HL-60/S4 treated with phorbol 12-myristate 13-acetate at 8.2 ng/mL for 4 days and 3 days (cell line): ENCODE data around the gene BRICD5.

Source experiments
- in situ Hi-C: fragments of 300-500 bp; cut with MboI; formaldehyde crosslinking; loops from 2 replicates; pipeline ENCODE4 v1.15.0; 2022; ENCODE audit warnings: low sequenced_read_pairs

Gene BRICD5

DNA sequence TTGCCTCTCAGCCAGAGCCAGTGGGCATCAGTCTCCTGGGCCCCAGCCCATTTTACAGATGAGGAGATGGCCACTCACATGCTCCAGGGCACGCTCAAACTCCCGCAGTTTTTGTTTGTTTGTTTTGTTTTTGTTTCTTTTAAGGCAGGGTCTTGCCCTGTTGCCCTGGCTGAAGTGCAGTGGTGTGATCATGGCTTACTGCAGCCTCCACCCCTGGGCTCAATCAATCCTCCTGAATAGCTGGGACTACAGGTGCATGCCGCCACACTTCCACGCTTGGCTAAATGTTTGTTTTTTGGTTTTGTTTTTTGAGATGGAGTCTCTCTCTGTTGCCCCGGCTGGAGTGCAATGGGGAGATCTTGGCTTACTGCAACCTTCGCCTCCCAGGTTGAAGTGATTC lies 16.3 kb upstream of the BRICD5 start:
- in situ Hi-C loops = loop anchor here (25.0 kb wide), 1 partner anchor 90 kb away; the partner anchor contains the start of genes PKD1 and RAB26

DNA sequence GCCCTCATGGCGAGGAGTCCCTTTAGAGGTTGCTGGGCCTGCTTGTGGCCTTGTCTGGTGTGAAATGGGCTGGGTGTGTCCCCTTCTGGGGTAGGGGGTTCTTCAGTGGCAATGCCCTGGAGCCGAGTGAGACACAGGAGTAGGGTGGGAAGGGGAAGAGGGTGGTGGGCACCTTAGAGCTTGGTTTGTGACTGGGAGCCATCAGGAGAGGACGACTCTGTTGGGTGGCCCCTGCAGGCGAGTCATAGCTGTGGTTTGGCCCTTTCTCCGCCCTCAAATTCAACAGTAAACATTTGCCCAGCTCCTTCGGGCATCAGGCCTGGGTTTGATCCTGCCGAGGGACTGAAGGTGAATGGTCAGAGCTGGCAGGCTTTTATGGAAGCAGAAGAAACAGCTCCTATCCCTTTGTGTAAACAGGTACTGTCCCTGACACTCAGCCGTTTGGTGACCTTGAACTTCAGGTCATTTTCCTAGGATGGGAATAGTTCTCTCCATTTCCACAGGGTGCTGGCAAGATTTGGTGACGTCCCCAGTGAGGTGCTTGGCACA lies 15.7 kb upstream of the BRICD5 start:
- in situ Hi-C loops = loop anchor here (25.0 kb wide), 1 partner anchor 89 kb away; the partner anchor contains the start of genes PKD1 and RAB26

GRCh38 chr16:2223942-2224486 lies 13.4 kb upstream of the BRICD5 start:
- in situ Hi-C loops = no loop called here

- in situ Hi-C loops = no loop called here
Observed at GRCh38 chr16:2223221-2223941, 12.7 kb upstream of the BRICD5 start, which contains the start of gene E4F1. Gene E4F1 (plus strand): TSS chr16:2223591. CDS start chr16:2223614, 23 bp downstream.

- in situ Hi-C loops = no loop called here
Observed at GRCh38 chr16:2216330-2216729, 5.7 kb upstream of the BRICD5 start.

- in situ Hi-C loops = no loop called here
Observed at GRCh38 chr16:2214719-2214968, 4.0 kb upstream of the BRICD5 start, which contains the start of gene PGP. Gene PGP (minus strand): TSS chr16:2214840. CDS start chr16:2214777, 63 bp downstream.

DNA sequence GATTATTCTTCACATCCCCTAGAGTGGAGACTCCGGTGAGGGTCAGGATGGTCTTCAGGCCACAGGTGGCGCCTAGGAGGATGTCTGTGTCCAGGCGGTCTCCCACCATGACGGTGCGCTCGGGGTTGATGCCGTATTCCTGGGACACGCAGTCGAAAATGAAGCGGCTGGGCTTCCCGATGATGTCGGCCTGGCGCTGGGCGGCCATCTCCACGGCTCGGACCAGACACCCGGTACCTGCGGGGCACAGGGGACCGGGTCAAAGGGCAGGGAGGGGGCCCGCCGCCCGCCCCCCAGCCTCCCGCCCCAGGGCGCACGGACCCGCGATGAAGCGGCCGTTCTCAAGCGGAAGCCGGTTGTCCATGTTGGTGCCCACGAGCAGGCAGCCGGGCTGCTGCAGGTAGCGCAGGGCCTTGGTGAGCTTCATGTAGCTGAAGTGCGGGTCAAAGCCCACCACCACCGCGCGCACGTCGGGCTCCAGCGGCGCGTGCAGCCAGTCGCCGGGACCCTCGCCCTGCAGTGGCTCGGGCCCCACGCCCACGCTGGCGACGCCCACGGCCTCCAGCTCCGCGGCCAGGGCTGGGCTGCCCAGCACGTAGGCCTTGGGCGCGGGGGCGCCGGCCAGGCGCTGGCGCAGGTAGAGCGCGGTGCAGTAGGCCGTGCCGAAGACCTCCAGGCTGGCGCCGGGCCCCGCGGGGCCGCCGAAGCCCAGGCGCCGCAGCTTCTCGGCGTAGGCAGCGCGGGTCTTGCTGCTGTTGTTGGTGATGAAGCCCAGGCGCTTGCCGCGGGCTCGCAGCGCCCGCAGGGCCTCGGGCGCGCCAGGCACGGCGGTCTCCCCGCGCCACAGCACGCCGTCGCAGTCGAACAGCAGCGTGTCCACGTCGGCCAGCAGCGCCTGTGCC lies 3.4 kb upstream of the BRICD5 start:
- in situ Hi-C loops = no loop called here

DNA sequence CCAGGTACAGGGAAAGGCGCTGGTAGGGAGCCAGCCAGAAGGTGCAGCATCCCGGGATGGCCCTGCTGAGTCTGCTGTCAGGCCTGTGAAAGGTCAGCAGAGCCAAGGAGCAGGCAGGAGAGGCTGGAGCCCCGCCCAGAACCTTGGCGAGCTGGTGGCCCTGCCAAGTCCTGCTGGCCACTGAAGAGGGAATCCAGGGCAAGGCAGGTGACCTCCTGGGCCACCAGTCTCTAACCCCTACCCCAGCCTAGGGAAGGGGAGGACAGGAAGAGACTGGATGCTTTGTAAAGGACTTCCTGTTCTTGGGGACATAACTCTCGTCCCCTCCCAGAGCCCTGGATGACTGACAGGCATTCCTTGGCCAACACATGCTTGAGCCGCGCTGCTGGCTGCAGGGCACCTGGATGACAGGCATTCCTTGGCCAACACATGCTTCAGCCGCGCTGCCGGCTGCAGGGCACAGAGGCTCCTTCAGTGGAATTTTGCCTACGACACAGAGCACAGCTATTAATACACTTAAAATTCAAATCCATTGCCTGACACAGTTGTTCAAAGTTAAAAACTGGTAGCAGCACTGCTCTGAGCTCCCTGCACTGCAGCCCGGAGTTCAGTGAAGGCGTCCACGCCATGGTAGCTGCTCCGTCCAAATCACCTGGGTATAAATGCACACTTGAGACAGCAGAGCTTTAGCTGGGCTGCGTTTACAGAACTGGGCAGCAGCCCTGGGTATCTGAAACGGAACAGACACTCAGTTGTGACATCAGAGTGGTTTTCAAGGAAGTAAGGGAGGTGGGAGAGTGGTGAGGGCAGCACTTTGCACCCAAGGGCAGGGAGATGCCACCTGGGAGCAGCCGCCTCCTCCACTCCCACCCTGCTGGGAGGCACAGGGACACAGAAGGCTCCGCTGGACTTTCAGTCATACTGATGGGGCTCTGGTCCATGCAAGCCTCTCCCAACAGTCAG lies 2.0 kb upstream of the BRICD5 start:
- in situ Hi-C loops = no loop called here

DNA sequence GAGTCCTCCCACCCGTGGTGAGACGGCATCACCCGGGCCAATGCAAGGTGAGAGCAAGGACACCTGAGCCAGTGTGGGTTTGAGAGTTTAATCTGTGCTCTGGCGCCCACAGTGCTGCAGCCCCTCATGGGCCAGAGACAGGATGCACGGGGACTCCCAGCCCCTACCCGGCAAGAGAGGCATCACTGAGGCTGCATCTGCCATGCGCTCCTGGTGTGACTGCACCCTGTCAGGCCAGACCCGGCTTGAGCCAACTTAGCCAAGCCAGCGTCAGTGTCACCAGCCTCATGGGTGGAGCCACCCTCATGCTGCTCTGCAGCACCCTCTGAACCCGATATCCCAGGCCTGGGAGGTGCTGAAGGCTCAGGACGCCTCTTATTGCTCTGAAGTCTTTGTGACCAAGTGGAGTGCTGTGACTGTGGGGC lies 1.3 kb upstream of the BRICD5 start:
- in situ Hi-C loops = no loop called here

- in situ Hi-C loops = no loop called here
Observed at GRCh38 chr16:2210009-2210332, 692 bp downstream of the BRICD5 start.

DNA sequence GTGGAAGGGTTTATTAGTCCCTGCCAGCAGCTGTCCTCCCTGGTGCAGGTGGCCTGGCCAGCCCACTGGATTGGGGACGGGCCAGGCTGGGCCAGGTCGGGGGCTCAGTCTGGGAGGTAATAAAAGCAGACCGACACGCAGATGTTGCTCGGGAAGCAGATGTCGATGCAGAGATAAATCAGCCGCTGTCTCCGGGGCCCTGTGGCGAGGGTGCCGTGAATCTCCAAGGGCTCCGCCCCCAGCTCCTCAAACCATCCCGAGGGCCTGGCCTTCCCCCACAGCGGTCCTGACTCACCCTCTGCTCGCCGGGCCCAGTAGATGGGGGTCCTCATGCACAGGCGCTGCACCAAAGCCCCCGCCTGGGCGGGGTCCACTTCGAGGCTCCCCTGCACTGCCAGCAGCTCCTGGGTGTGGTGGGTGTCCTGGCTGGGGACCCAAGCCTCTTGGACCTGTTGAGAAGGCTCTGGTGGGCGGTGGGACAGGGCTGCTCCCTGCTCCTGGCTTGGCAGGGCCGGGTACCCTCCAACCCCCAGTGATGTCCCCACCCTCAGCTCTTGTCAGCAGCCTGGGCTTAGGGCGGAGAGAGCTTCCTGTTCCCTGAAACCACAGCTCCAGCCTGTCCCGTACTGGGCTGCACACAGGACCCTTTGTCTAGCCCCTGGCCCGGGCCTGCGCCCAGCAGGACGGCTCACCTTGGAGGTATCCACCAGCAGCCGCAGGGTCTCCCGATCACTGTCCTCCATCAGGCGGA lies 1.2 kb downstream of the BRICD5 start:
- in situ Hi-C loops = no loop called here

DNA sequence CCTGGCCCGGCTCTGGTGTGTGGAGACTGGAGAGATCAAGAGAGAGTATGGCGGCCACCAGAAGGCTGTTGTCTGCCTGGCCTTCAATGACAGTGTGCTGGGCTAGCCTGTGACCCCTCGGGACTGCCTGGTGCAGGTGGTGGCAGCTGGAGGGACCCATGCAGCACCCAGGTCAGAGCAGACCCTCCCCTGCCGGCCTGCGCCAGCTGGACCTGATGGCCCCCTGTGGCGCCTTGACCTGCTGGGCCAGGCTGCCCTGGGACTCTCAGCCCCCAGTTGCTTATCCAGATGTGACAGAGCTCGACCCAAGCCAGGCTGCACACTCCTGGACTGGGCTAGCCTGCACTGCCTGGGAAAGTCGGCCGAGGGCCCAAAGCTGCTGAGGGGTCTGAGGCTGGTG lies 1.9 kb downstream of the BRICD5 start:
- in situ Hi-C loops = no loop called here

DNA sequence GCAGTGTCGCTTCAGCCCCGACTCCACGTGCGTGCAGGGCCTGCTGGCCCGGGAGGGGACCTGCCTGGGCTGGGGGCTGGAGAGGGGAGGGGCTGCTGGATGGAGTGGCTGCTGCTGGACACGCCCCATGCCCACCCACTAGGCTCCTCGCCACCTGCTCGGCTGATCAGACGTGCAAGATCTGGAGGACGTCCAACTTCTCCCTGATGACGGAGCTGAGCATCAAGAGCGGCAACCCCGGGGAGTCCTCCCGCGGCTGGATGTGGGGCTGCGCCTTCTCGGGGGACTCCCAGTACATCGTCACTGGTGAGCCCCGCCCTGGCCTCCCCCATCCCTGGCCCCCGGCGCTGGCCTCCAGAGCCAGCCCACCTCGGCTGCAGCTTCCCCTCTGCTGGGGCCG lies 2.4 kb downstream of the BRICD5 start:
- in situ Hi-C loops = no loop called here

DNA sequence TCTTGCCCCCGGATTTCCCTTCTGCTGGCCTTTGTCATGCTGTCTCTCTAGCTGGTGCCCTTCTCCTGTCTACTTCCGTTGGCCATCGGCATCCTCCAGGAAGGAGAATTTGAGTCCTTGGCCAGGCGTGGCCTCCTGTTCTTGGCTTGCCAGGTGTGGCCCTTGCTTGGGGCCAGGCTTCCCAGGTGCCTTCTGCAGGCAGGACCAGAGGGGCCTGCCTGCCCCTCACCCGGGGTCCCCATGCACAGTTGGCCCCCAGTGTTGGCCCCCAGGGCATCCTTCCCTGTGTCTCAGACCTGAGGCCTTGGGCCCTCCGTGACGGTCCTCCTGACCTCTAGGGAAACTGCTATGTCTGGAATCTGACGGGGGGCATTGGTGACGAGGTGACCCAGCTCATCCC lies 2.8 kb downstream of the BRICD5 start:
- in situ Hi-C loops = no loop called here

DNA sequence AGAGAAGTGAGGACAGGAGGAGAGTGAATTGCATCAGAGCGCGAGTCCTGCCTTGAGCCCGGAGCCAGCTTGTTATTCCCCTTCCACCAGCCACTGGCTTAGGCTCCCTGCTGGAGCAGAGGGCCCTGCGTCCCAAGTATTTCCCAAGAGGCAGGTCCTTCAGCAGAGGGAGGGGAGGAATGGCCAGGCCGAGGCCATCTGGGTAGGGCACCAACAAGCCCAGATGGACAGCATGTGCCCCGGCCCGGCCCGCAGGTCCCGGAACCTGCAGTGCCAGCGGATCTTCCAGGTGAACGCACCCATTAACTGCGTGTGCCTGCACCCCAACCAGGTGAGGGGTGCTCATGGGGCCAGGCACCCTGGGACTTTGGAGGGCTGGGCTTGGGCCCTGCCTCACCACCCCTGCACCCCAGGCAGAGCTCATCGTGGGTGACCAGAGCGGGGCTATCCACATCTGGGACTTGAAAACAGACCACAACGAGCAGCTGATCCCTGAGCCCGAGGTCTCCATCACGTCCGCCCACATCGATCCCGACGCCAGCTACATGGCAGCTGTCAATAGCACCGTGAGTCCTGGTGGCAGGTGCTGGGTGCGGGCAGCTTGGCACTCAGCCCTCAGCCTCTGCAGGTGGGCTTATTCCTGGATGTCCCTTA lies 3.8 kb downstream of the BRICD5 start:
- in situ Hi-C loops = no loop called here

DNA sequence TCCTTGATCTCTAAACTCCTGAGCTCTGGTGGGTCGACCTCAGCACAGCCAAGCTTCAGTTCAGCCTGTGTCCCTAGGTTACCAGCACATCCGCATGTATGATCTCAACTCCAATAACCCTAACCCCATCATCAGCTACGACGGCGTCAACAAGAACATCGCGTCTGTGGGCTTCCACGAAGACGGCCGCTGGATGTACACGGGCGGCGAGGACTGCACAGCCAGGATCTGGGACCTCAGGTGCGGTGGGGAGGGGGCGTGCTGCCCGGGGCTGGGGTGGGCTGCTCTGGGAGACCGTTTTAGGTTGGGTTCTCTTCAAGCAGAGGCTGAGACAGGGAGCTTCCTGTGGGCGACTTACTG lies 4.3 kb downstream of the BRICD5 start:
- in situ Hi-C loops = no loop called here

GRCh38 chr16:2205967-2206313 lies 4.7 kb downstream of the BRICD5 start:
- in situ Hi-C loops = no loop called here

DNA sequence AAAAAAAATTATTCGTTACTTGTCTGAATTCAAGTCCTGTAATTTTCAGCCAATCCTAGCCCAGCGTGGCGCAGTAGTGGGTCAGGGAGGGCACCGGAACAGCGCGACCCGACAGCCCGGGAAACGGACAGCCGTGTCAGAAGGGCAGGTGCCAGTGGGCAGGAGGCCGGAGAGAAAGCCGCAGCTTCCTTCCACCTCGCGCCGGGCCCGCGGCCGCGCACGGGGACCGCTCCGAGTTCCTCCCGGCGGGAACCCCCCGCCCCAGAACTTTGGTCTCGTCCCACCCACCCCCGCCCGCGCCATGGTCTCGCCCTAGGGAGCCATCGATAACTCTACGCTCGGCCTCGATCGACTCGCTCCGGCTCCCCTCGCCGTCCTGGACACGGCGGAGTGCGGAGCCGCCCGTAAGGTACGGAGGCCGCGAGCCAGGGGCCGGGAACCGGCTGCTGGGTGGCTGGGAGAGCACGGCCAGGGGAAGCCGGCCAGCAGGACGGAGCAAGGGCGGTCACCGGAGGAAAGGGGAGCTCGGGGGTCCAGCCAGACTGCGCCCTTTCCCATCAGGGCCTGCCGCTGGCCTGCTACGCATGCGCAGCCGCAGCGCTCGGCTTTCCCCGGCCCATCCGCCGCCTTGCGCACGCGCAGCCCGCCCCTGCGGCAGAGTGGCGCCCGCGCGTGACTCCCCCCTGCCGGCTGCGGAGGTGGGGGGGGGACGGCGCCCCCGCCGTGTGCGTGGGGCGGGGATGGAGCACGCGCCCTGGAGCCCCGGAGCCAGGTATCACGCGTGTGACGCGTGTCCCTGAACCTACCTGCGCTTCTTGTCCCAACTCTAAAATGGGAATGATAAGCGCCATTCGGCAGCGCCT lies 5.3 kb downstream of the BRICD5 start, which contains the start of gene MLST8:
Gene MLST8, plus strand, starts transcription at position 351 of the 863 bp plus-strand sequence. CDS start 632 bp downstream, outside the sequence.
- in situ Hi-C loops = no loop called here
